K562 (cell line): ENCODE results near the gene NTRK3. TPM values are rescaled to one million over a fixed set of nuclear protein-coding genes. Genes with fewer than 3 reads are reported as not detected.

Experiments
- ATAC-seq: fragments of 200-7000 bp; cut with Tn5 transposase; 3 replicates; pipeline ENCODE4 v1.9.1; 2020; ENCODE audit warnings: moderate library complexity
- BruUV-seq: library from RNA; stranded (reverse); fragments of 400-500 nt; replicated peaks from 2 replicates; lab custom pipeline; 2021; lab: Mats Ljungman, UMichigan
- CTCF ChIA-PET: fragments of 300-600 bp; formaldehyde crosslinking; extraction: SDS; loops from one replicate; lab custom pipeline; 2021; ENCODE audit warnings: low intra/inter-chr PET ratio; lab: Yijun Ruan, JAX
- POLR2A ChIA-PET: fragments of 300-600, 350-650 bp; sonication (Branson Sonifier 250); formaldehyde crosslinking; extraction: SDS; loops from one replicate; lab custom pipeline; 2021; ENCODE audit warnings: antibody characterized with exemption, inconsistent platforms; lab: Yijun Ruan, JAX
- DNase-seq, 4 experiments: peaks; one replicate each; pipeline versions ENCODE4 v3.0.0 to v3.0.0-alpha.2; 2011 to 2018; ENCODE audit warnings: low spot score in 3 of 4, mixed read lengths in 3 of 4; ENCODE audit errors: extremely low read depth in 1 of 4
- FAIRE-seq: peaks from 2 replicates; lab custom pipeline; 2011; peaks lifted over from hg19 to GRCh38; lab: Jason Lieb, UNC
- H2AFZ ChIP-seq: 2 replicates; pipeline ENCODE4 v1.6.0; 2011; ENCODE audit warnings: low read depth, low read length, control low read depth, inconsistent platforms
- H3K27ac ChIP-seq: fragments of 200-600 bp; 3 replicates; pipeline ENCODE4 v1.8.0; 2011; ENCODE audit warnings: low read depth, mild to moderate bottlenecking, control low read depth, inconsistent platforms, low read length, moderate library complexity, mixed read lengths; ENCODE audit errors: extremely low read depth
- H3K27me3 ChIP-seq, 2 experiments: fragments of 300-600 bp in 1 of 2; 2 replicates in 1 of 2; 3 replicates in 1 of 2; pipeline versions ENCODE4 v1.6.0 to v1.8.0; 2011; ENCODE audit warnings: inconsistent platforms in 2 of 2, low read length in 2 of 2, mild to moderate bottlenecking in 1 of 2, mixed read lengths in 1 of 2, moderate library complexity in 1 of 2; ENCODE audit not compliant: control insufficient read depth in 2 of 2, insufficient read depth in 2 of 2
- H3K36me3 ChIP-seq: fragments of 300-600 bp; 3 replicates; pipeline ENCODE4 v1.8.0; 2011; ENCODE audit warnings: mild to moderate bottlenecking, low read length, inconsistent platforms; ENCODE audit not compliant: control insufficient read depth, insufficient read depth
- H3K4me1 ChIP-seq, 2 experiments: fragments of 200-600 bp in 1 of 2; replicated peaks in 1 of 2; 2 replicates in 1 of 2; 3 replicates in 1 of 2; pipeline versions ENCODE4 v1.5.1 to v1.8.0; 2011; ENCODE audit warnings: inconsistent platforms in 2 of 2, low read length in 2 of 2, mild to moderate bottlenecking in 1 of 2, mixed read lengths in 1 of 2, moderate library complexity in 1 of 2; ENCODE audit not compliant: control insufficient read depth in 2 of 2, insufficient read depth in 2 of 2
- H3K4me2 ChIP-seq: 2 replicates; pipeline ENCODE4 v1.6.1; 2011; ENCODE audit warnings: low read length, control low read depth, inconsistent platforms, mixed read lengths; ENCODE audit not compliant: insufficient read depth
- H3K4me3 ChIP-seq: fragments of 200-600 bp; sonication (generic), shearing (Covaris generic); 2 replicates; pipeline ENCODE4 v1.5.1; 2016; ENCODE audit warnings: control low read depth, inconsistent platforms
- H3K79me2 ChIP-seq: fragments of 200-600 bp; 3 replicates; pipeline ENCODE4 v1.8.0; 2011; ENCODE audit warnings: low read length, inconsistent platforms; ENCODE audit not compliant: control insufficient read depth, insufficient read depth
- H3K9ac ChIP-seq, 2 experiments: 2 replicates each; pipeline versions ENCODE4 v1.6.0 to v1.6.1; 2011; ENCODE audit warnings: low read depth in 2 of 2, low read length in 2 of 2, control low read depth in 1 of 2, inconsistent platforms in 1 of 2, mild to moderate bottlenecking in 1 of 2, mixed read lengths in 1 of 2; ENCODE audit not compliant: insufficient read depth in 1 of 2
- H3K9me1 ChIP-seq: one replicate; pipeline ENCODE4 v1.6.0; 2011; ENCODE audit warnings: inconsistent platforms, mild to moderate bottlenecking, low read length, moderate library complexity; ENCODE audit not compliant: control insufficient read depth, insufficient read depth
- H3K9me3 ChIP-seq: replicated peaks from 2 replicates; pipeline ENCODE4 v1.5.1; 2011; ENCODE audit warnings: low read depth, low read length, inconsistent platforms; ENCODE audit not compliant: control insufficient read depth, insufficient read depth
- H4K20me1 ChIP-seq: replicated peaks from 2 replicates; pipeline ENCODE4 v1.6.1; 2011; ENCODE audit warnings: low read length, inconsistent platforms, mixed read lengths; ENCODE audit not compliant: control insufficient read depth, insufficient read depth
- CAMTA2 ChIP-seq: fragments of 250-450 bp; sonication (Bioruptor Pico); conservative IDR thresholded peaks from 2 replicates; pipeline ENCODE4 v1.5.1; 2022
- NELFE ChIP-seq: IDR thresholded peaks from 2 replicates; pipeline ENCODE4 v1.6.1; 2011; ENCODE audit warnings: mild to moderate bottlenecking; ENCODE audit not compliant: insufficient read depth, insufficient read length
- PHF8 ChIP-seq: fragments of 200-600 bp; sonication (generic); IDR thresholded peaks from 2 replicates; pipeline ENCODE4 v1.6.1; 2012; ENCODE audit warnings: mixed run types, mild to moderate bottlenecking, inconsistent platforms, low read length, moderate library complexity, borderline replicate concordance
- WGBS: fragments of 100-300 bp; shearing (Covaris generic); methylation state at CpG from one replicate; pipeline ENCODE4 v1.1.6; 2016; ENCODE audit warnings: low coverage, mixed read lengths; ENCODE audit not compliant: insufficient coverage; ENCODE audit errors: missing lambda C conversion rate; 5-methylcytosine and 5-hydroxymethylcytosine counted together
- in situ Hi-C: fragments of 300-500 bp; cut with MboI; formaldehyde crosslinking; loops from 4 replicates; pipeline ENCODE4 v1.15.0; 2018; ENCODE audit warnings: inconsistent platforms, mixed read lengths
- intact Hi-C: fragments of 100-400 bp; cut with micrococcal nuclease; formaldehyde crosslinking; loops from 2 replicates; pipeline ENCODE4 v1.14.2; 2022
- polyA plus RNA-seq, 8 experiments: library from polyadenylated mRNA; depleted of rRNA in 4 of 8; stranded (reverse) in 5 of 8; unstranded in 3 of 8; fragments of >200 nt; fragmentation: Nextera tagmentation in 2 of 8; fragmentation: Illumina TruSeq in 1 of 8; extraction: Ambion mirVana in 2 of 8; extraction: Trizol in 1 of 8; gene quantifications; 2 replicates each; pipeline versions ENCODE4 v1.2.1 to v1.2.3, GENCODE V29; 2011 to 2014; ENCODE audit warnings: inconsistent platforms in 1 of 8, missing spikeins in 1 of 8
- total RNA-seq, 7 experiments: library from RNA; depleted of rRNA in 6 of 7; stranded (reverse); fragments of >200 nt in 6 of 7; fragmentation: Illumina TruSeq in 2 of 7; extraction: Trizol in 2 of 7; gene quantifications; 2 replicates each; pipeline versions ENCODE4 v1.2.1 to v1.2.3, GENCODE V29; 2011 to 2021; ENCODE audit warnings: low replicate concordance in 1 of 7
- TF ChIP-seq, protein P1 (sequence below), 2 experiments: fragments of 450-650 bp in 1 of 2; sonication (generic) in 1 of 2; formaldehyde crosslinking in 1 of 2; IDR thresholded peaks; 2 replicates each; pipeline versions ENCODE4 v1.7.1 to v1.9.0; 2016 to 2022; ENCODE audit warnings: inconsistent platforms in 1 of 2, mild to moderate bottlenecking in 1 of 2, missing genetic modification reagents in 1 of 2
- TF ChIP-seq, protein P2 (sequence below): fragments of 450-650 bp; IDR thresholded peaks from 2 replicates; pipeline ENCODE4 v1.6.1; 2016; ENCODE audit warnings: missing biosample characterization, missing genetic modification characterization

NTRK3 gene
- total and polyA plus RNA-seq, 9 of the 15 experiments (the other 6 are each of a cell fraction or from before 2014, with no cell fraction given), result 0.11 to 0.13 TPM; not detected in 7

DNA sequence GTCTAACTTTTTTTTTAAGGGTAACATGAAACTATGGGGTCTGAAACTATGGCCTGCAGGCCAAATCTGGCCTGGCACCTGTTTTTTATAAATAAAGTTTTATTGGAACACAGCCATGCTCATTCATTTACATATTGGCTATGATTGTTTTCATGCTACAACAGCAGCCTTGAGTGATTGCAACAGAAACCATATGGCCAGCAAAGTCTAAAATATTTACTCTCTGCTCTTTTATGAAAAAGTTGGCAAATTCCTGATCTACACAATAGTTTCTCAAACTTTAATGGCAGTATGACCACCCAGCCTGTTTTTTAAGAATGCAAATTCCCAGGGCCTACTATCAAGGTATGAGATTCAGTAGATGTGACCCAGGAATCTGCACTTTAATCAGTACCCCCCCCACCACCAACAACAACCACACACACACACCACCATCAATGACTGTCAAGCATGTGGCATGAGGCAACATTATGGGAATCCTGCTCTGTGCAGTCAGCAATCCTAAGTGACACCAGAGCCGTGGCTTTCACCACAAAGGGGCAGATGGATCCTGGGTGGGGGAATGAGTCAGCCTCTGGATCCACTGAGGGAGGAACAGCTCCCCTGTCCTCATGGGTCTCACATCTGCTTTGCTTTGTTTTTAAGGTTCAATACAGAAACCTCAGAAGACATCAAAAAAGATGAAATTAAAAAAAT lies 142.8 kb downstream of the NTRK3 start:
- no peaks in the 10 kb centered on the region for H4K20me1 ChIP-seq
- H3K27ac ChIP-seq, result no peak overlapping the region
- H2AFZ ChIP-seq, result no peak overlapping the region
- ATAC-seq, result no peak
- no peaks in the 10 kb centered on the region for H3K4me1 ChIP-seq
- no peaks in the 10 kb centered on the region for H3K79me2 ChIP-seq
- H3K27me3 ChIP-seq, result peaks cover 0 to 19% of the 10 kb centered on the region in 2 experiments; a peak in 3 of 5 replicates
- intact Hi-C loops, result no loop called here
- POLR2A ChIA-PET, result no interaction called here
- no peak for DNase-seq
- no peaks in the 10 kb centered on the region for H3K9me1 ChIP-seq
- no peak overlapping the region for H3K4me3 ChIP-seq
- no peak for FAIRE-seq
- no TSS peak for BruUV-seq
- no peaks in the 10 kb centered on the region for H3K36me3 ChIP-seq
- TF ChIP-seq CAMTA2, result no peak
- TF ChIP-seq, protein P1, sequence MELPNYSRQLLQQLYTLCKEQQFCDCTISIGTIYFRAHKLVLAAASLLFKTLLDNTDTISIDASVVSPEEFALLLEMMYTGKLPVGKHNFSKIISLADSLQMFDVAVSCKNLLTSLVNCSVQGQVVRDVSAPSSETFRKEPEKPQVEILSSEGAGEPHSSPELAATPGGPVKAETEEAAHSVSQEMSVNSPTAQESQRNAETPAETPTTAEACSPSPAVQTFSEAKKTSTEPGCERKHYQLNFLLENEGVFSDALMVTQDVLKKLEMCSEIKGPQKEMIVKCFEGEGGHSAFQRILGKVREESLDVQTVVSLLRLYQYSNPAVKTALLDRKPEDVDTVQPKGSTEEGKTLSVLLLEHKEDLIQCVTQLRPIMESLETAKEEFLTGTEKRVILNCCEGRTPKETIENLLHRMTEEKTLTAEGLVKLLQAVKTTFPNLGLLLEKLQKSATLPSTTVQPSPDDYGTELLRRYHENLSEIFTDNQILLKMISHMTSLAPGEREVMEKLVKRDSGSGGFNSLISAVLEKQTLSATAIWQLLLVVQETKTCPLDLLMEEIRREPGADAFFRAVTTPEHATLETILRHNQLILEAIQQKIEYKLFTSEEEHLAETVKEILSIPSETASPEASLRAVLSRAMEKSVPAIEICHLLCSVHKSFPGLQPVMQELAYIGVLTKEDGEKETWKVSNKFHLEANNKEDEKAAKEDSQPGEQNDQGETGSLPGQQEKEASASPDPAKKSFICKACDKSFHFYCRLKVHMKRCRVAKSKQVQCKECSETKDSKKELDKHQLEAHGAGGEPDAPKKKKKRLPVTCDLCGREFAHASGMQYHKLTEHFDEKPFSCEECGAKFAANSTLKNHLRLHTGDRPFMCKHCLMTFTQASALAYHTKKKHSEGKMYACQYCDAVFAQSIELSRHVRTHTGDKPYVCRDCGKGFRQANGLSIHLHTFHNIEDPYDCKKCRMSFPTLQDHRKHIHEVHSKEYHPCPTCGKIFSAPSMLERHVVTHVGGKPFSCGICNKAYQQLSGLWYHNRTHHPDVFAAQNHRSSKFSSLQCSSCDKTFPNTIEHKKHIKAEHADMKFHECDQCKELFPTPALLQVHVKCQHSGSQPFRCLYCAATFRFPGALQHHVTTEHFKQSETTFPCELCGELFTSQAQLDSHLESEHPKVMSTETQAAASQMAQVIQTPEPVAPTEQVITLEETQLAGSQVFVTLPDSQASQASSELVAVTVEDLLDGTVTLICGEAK (IDR thresholded peaks at IDR 0.05), result peak; percentile 81
- TF ChIP-seq, protein P1 (CRISPR knock-in tag; IDR thresholded peaks at IDR 0.05), result no peak
- no peak for TF ChIP-seq NELFE
- TF ChIP-seq PHF8, result no peak
- TF ChIP-seq, protein P2, sequence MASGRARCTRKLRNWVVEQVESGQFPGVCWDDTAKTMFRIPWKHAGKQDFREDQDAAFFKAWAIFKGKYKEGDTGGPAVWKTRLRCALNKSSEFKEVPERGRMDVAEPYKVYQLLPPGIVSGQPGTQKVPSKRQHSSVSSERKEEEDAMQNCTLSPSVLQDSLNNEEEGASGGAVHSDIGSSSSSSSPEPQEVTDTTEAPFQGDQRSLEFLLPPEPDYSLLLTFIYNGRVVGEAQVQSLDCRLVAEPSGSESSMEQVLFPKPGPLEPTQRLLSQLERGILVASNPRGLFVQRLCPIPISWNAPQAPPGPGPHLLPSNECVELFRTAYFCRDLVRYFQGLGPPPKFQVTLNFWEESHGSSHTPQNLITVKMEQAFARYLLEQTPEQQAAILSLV (tag), result no peak
- TF ChIP-seq, all 486 proteins: peak for 1
- 0% methylated on average over 1 of the region's 1 CpG for WGBS
- Histone ChIP-seq H3K9ac (no peak overlapping the region), H3K9me3 (no peaks in the 10 kb centered on the region), H3K4me2 (no peak overlapping the region)
- CTCF ChIA-PET, result no interaction called here
- in situ Hi-C loops, result no loop called here
